ENCODE results near the gene RAB42. TPM values are rescaled to one million over a fixed set of nuclear protein-coding genes. Genes with fewer than 3 reads are reported as not detected.

RAB42 gene, protein sequence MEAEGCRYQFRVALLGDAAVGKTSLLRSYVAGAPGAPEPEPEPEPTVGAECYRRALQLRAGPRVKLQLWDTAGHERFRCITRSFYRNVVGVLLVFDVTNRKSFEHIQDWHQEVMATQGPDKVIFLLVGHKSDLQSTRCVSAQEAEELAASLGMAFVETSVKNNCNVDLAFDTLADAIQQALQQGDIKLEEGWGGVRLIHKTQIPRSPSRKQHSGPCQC
- under 1 TPM in 1 of 2 experiments, not detected in 1; 0.09 TPM for total RNA-seq

- ChIA-PET POLR2A (interaction anchor here (0.8 kb wide), 1 partner anchor 11 kb away, joined by 5 read pairs; no protein-coding TSS in a partner anchor), CTCF (interaction anchor here (0.9 to 1.6 kb wide), 3 partner anchors 10 to 39 kb away, joined by 3 to 5 read pairs (median 4); no protein-coding TSS in a partner anchor)
- H3K4me1 Mint-ChIP-seq = peaks cover 8% of the 10 kb centered on the region
- ATAC-seq (peak; percentile 78), DNase-seq (peak; percentile 41)
- intact Hi-C loops (cut with DNase I, micrococcal nuclease) = no loop called here
- H3K9me3 Mint-ChIP-seq (ENCODE audit: low read depth) = no peaks in the 10 kb centered on the region
- H3K27ac Mint-ChIP-seq = no peak within 1 kb of the TSS
- H3K4me3 Mint-ChIP-seq = peak within 1 kb of the TSS; percentile 63
- H3K36me3 Mint-ChIP-seq (ENCODE audit: low read depth) = peaks cover 6% of the 10 kb centered on the region
- H3K27me3 Mint-ChIP-seq = peaks cover 6% of the 10 kb centered on the region
Observed at GRCh38 chr1:28591708-28592320, at the start of gene RAB42. RAB42 (plus strand) TSS chr1:28592265; CDS start chr1:28592512, 247 bp downstream.

DNA sequence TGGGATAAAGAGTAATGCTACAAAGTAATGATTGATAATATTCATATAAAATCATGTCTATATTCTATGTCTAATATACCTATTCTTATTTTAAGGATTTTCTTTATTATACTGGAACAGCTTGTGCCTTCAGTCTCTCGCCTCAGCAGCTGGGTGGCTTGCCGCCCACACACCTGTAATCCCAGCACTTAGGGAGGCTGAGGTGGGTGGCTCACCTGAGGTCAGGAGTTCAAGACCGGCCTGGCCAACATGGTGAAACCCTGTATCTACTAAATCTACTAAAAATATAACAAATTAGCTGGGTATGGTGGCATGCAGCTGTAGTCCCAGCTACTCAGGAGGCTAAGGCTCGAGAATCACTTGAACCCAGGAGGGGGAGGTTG is 46.8 kb upstream of the RAB42 start:
- ChIA-PET CTCF (interaction anchor here (0.6 kb wide), 1 partner anchor 372 kb away, joined by 4 read pairs; no protein-coding TSS in a partner anchor), POLR2A (no interaction called here)
- ATAC-seq = no peak
- H3K9me3 Mint-ChIP-seq (ENCODE audit: low read depth) = no peaks in the 10 kb centered on the region
- H3K4me1 Mint-ChIP-seq = no peaks in the 10 kb centered on the region
- intact Hi-C loops (cut with DNase I, micrococcal nuclease) = no loop called here
- no peaks in the 10 kb centered on the region for H3K27me3 Mint-ChIP-seq
- no peak for DNase-seq
- H3K36me3 Mint-ChIP-seq (ENCODE audit: low read depth) = no peaks in the 10 kb centered on the region
- H3K4me3 Mint-ChIP-seq = no peak overlapping the region
- H3K27ac Mint-ChIP-seq = no peak overlapping the region

GRCh38 chr1:28548318-28548717 is 43.7 kb upstream of the RAB42 start:
- ChIA-PET CTCF (interaction anchor here (0.6 to 0.7 kb wide), 2 partner anchors 82 to 555 kb away, joined by 3 read pairs; no protein-coding TSS in a partner anchor), POLR2A (interaction anchor here (0.6 kb wide), 2 partner anchors 33 to 35 kb away, joined by 3 to 4 read pairs; no protein-coding TSS in a partner anchor)
- no peaks in the 10 kb centered on the region for H3K27me3 Mint-ChIP-seq
- DNase-seq (no peak), ATAC-seq (no peak)
- peaks cover 11% of the 10 kb centered on the region for H3K4me1 Mint-ChIP-seq
- no peak overlapping the region for H3K27ac Mint-ChIP-seq
- no peak overlapping the region for H3K4me3 Mint-ChIP-seq
- intact Hi-C loops (cut with DNase I, micrococcal nuclease) = no loop called here
- H3K36me3 Mint-ChIP-seq (ENCODE audit: low read depth) = peaks cover 2% of the 10 kb centered on the region
- no peaks in the 10 kb centered on the region for H3K9me3 Mint-ChIP-seq (ENCODE audit: low read depth)

DNA sequence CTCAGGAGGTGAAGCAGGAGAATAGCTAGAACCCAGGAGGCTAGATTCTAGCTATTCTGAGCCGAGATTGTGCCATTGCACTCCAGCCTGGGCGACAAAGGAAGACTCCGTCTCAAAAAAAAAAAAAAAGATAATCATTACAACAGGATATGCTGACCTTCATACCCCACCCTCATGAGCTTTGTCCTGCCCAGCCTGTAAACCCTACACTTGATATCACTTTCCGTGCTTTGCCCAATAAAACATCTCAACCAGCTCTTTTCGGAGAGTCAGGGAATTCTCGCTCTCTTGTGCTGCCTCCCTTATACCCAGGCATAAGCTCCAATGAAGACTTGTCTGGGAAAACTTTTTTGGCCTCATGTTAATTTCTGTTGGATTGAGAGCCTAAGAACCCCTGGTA is 40.7 kb upstream of the RAB42 start:
- H3K4me3 Mint-ChIP-seq = no peak overlapping the region
- CTCF ChIA-PET = interaction anchor here (0.6 to 0.8 kb wide), 6 partner anchors 33 to 268 kb away, joined by 3 to 7 read pairs (median 3); no protein-coding TSS in a partner anchor

DNA sequence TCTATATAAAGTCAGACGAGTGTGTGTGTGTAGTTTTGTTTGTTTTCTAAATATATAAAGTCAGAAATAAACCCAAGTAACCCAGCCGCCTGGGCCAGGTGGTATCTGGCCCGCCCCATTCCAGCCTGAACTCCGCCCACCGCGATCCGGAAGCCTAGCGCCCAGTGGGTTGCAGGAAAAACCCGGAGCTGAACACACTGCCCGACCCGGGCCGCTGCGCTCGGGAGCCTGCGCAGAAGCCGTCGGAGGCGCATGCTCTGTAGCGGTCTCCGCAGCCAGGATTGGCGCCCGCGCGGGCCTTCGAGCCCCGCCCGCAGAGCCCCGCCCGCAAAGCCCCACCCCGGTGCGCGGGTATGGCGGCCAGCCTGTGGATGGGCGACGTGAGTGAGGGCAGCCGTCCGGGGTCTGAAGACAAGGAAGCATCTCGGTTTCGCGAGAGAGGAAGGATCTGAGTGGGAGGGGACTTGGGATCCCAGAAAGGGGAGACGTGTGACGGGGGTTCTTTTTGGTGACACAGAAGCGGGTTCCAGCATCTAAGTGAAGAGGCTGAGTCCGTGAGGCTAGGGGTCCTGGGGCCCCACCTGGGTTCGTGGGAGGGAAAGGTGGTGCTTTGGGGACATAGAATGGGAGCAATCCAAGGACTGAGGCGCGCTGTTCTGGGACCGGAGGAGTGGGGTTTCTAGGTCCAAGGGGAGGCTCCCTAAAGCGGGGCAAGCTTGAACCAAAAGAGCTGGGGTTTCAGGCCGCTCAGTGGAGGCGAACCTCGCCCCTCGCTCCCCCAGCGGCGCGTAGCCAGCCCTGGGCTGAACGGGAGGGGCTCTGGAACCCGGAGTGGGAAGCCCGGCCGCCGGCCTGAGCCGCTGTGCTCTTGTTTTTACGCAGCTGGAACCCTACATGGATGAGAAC is 39.1 kb upstream of the RAB42 start, which contains the start of gene TRNAU1AP:
Gene TRNAU1AP (plus strand): TSS at position 328 of the 906 bp plus-strand sequence. CDS start 26 bp downstream, at position 354.
- Mint-ChIP-seq H3K4me3 (peak within 1 kb of the TSS; percentile 92), H3K9me3 (ENCODE audit: low read depth) (no peaks in the 10 kb centered on the region), H3K27ac (peak within 1 kb of the TSS; percentile 95), H3K27me3 (no peaks in the 10 kb centered on the region), H3K4me1 (peaks cover 24% of the 10 kb centered on the region), H3K36me3 (ENCODE audit: low read depth) (peaks cover 20% of the 10 kb centered on the region)
- DNase-seq = peak; percentile 99
- ChIA-PET CTCF (interaction anchor here (0.6 to 1.6 kb wide), 9 partner anchors 18 to 788 kb away, joined by 3 to 6 read pairs (median 3); no protein-coding TSS in a partner anchor), POLR2A (interaction anchor here (0.6 to 4.5 kb wide), 10 partner anchors 14 to 361 kb away, joined by 3 to 75 read pairs (median 4); partner anchors contain the start of genes EPB41, RCC1, RNU11 and TAF12)
- intact Hi-C loops (cut with DNase I, micrococcal nuclease) = loop anchor here (1.0 to 10.0 kb wide), 14 partner anchors 28 to 1858 kb away; partner anchors contain the start of genes ARID1A (in 1 of the 2), RNU11 (in 1 of the 2), SESN2 (in 1 of the 2) and SRSF4 (in 1 of the 2)
- peak; percentile 94 for ATAC-seq

More for the DNA sequence above, 40.7 kb upstream of the RAB42 start:
- Mint-ChIP-seq H3K36me3 (ENCODE audit: low read depth) (peaks cover 14% of the 10 kb centered on the region), H3K27ac (no peak overlapping the region), H3K27me3 (no peaks in the 10 kb centered on the region), H3K9me3 (ENCODE audit: low read depth) (no peaks in the 10 kb centered on the region), H3K4me1 (peaks cover 24% of the 10 kb centered on the region)
- intact Hi-C loops (cut with DNase I, micrococcal nuclease) = loop anchor here (5.0 to 10.0 kb wide), 2 partner anchors 304 to 1857 kb away; partner anchors contain the start of gene ARID1A (in 1 of the 2)
- ATAC-seq = no peak
- POLR2A ChIA-PET = interaction anchor here (0.6 to 4.5 kb wide), 3 partner anchors 29 to 35 kb away, joined by 4 to 75 read pairs (median 4); no protein-coding TSS in a partner anchor
- DNase-seq = no peak

- ATAC-seq = no peak
Observed at GRCh38 chr1:28560886-28561285, 31.2 kb upstream of the RAB42 start.

GRCh38 chr1:28564310-28564709 is 27.8 kb upstream of the RAB42 start:
- Mint-ChIP-seq H3K27me3 (no peaks in the 10 kb centered on the region), H3K9me3 (ENCODE audit: low read depth) (no peaks in the 10 kb centered on the region), H3K4me1 (no peaks in the 10 kb centered on the region), H3K36me3 (ENCODE audit: low read depth) (peaks cover 55% of the 10 kb centered on the region), H3K27ac (no peak overlapping the region), H3K4me3 (no peak overlapping the region)
- intact Hi-C loops (cut with DNase I, micrococcal nuclease) = no loop called here
- CTCF ChIA-PET = interaction anchor here (0.6 to 0.9 kb wide), 2 partner anchors 28 to 1266 kb away, joined by 3 read pairs; no protein-coding TSS in a partner anchor
- no peak for ATAC-seq
- POLR2A ChIA-PET = no interaction called here
- DNase-seq = no peak

More at GRCh38 chr1:28560886-28561285, 31.2 kb upstream of the RAB42 start:
- Mint-ChIP-seq H3K27ac (no peak overlapping the region), H3K4me3 (no peak overlapping the region), H3K36me3 (ENCODE audit: low read depth) (peaks cover 45% of the 10 kb centered on the region), H3K9me3 (ENCODE audit: low read depth) (no peaks in the 10 kb centered on the region), H3K27me3 (no peaks in the 10 kb centered on the region), H3K4me1 (no peaks in the 10 kb centered on the region)
- intact Hi-C loops (cut with DNase I, micrococcal nuclease) = no loop called here
- ChIA-PET POLR2A (interaction anchor here (1.0 to 1.1 kb wide), 2 partner anchors 18 to 21 kb away, joined by 3 to 4 read pairs; no protein-coding TSS in a partner anchor), CTCF (interaction anchor here (1.0 kb wide), 2 partner anchors 176 to 316 kb away, joined by 3 read pairs; no protein-coding TSS in a partner anchor)
- DNase-seq = no peak

- intact Hi-C loops (cut with DNase I, micrococcal nuclease) = no loop called here
- ChIA-PET CTCF (interaction anchor here (0.6 to 0.9 kb wide), 3 partner anchors 29 to 1267 kb away, joined by 3 read pairs; no protein-coding TSS in a partner anchor), POLR2A (interaction anchor here (0.7 kb wide), 1 partner anchor 11 kb away, joined by 3 read pairs; no protein-coding TSS in a partner anchor)
- no peak for DNase-seq
- Mint-ChIP-seq H3K36me3 (ENCODE audit: low read depth) (peaks cover 49% of the 10 kb centered on the region), H3K4me1 (no peaks in the 10 kb centered on the region), H3K9me3 (ENCODE audit: low read depth) (no peaks in the 10 kb centered on the region), H3K4me3 (no peak overlapping the region), H3K27ac (no peak overlapping the region), H3K27me3 (no peaks in the 10 kb centered on the region)
- no peak for ATAC-seq
Observed at GRCh38 chr1:28565040-28565439, 27.0 kb upstream of the RAB42 start.

DNA sequence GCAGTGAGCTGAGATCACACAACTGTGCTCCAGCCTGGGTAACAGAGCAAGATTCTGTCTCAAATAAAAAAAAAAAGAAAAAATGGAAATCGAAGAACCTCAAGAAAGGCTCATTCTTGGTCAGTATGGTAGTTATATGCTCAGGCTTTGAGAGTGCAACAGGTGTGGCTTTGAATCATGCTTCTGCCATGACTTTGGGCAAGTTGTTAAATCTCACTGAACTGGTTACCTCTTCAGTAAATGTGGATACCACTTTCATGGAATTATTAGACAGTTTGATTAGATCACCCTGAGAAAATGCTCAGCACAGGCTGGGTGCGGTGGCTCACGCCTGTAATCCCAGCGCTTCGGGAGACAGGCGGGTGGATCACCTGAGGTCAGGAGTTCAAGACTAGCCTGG is 26.3 kb upstream of the RAB42 start:
- H3K27me3 Mint-ChIP-seq = no peaks in the 10 kb centered on the region
- POLR2A ChIA-PET = no interaction called here
- DNase-seq = no peak
- no peaks in the 10 kb centered on the region for H3K4me1 Mint-ChIP-seq
- no peaks in the 10 kb centered on the region for H3K9me3 Mint-ChIP-seq (ENCODE audit: low read depth)
- intact Hi-C loops (cut with DNase I, micrococcal nuclease) = no loop called here
- no peak for ATAC-seq
- CTCF ChIA-PET = interaction anchor here (0.7 kb wide), 1 partner anchor 1125 kb away, joined by 3 read pairs; no protein-coding TSS in a partner anchor
- H3K36me3 Mint-ChIP-seq (ENCODE audit: low read depth) = peaks cover 43% of the 10 kb centered on the region
- no peak overlapping the region for H3K27ac Mint-ChIP-seq
- H3K4me3 Mint-ChIP-seq = no peak overlapping the region

GRCh38 chr1:28566931-28567330 is 25.1 kb upstream of the RAB42 start:
- Mint-ChIP-seq H3K4me3 (no peak overlapping the region), H3K4me1 (no peaks in the 10 kb centered on the region), H3K36me3 (ENCODE audit: low read depth) (peaks cover 41% of the 10 kb centered on the region), H3K27ac (no peak overlapping the region), H3K9me3 (ENCODE audit: low read depth) (no peaks in the 10 kb centered on the region), H3K27me3 (no peaks in the 10 kb centered on the region)
- intact Hi-C loops (cut with DNase I, micrococcal nuclease) = no loop called here
- ChIA-PET POLR2A (no interaction called here), CTCF (no interaction called here)
- ATAC-seq (no peak), DNase-seq (no peak)

Data from activated CD4-positive, alpha-beta T cell treated with anti-CD3 and anti-CD28 coated beads for 36 hours (primary cell).